ENCODE measurements around the gene FLT3. TPM values are rescaled to one million over a fixed set of nuclear protein-coding genes. Genes with fewer than 3 reads are reported as not detected.

Gene FLT3
- total and polyA plus RNA-seq, 9 donors, result 0.08 to 0.97 (median 0.15) TPM; not detected in 1

- Histone ChIP-seq H3K4me1 (ENCODE audit: insufficient read depth) (no peaks in the 10 kb centered on the region), H3K4me3 (no peak overlapping the region), H3K36me3 (no peaks in the 10 kb centered on the region), H3K27ac (no peak overlapping the region), H3K9me3 (no peaks in the 10 kb centered on the region), H3K27me3 (no peaks in the 10 kb centered on the region)
- no peak for TF ChIP-seq CTCF (IDR thresholded peaks at IDR 0.05)
- WGBS, 3 donors, result 87 to 91% (median 88%) methylated on average over 10 of the region's 10 CpGs
- intact Hi-C loops (cut with DNase I), result no loop called here
- DNase-seq, result no peak
Measured at GRCh38 chr13:28031220-28031895, 69.0 kb downstream of the FLT3 start.

GRCh38 chr13:28027607-28028364, 72.6 kb downstream of the FLT3 start:
- TF ChIP-seq CTCF (IDR thresholded peaks at IDR 0.05) (no peak), POLR2A (IDR thresholded peaks at IDR 0.05) (no peak), EP300 (IDR thresholded peaks at IDR 0.05) (no peak)
- Histone ChIP-seq H3K36me3 (no peaks in the 10 kb centered on the region), H3K27ac (no peak overlapping the region), H3K4me3 (no peak overlapping the region), H3K27me3 (no peaks in the 10 kb centered on the region), H3K4me1 (ENCODE audit: insufficient read depth) (peaks cover 3% of the 10 kb centered on the region), H3K9me3 (no peaks in the 10 kb centered on the region)
- WGBS, 3 donors, result 75 to 80% (median 78%) methylated on average over 8 of the region's 8 CpGs
- intact Hi-C loops (cut with DNase I), result no loop called here
- DNase-seq, result no peak

GRCh38 chr13:28027071-28027470, 73.3 kb downstream of the FLT3 start:
- DNase-seq, result no peak
- Histone ChIP-seq H3K27ac (no peak overlapping the region), H3K9me3 (no peaks in the 10 kb centered on the region), H3K27me3 (no peaks in the 10 kb centered on the region), H3K4me1 (ENCODE audit: insufficient read depth) (peaks cover 5% of the 10 kb centered on the region), H3K36me3 (no peaks in the 10 kb centered on the region), H3K4me3 (no peak overlapping the region)
- intact Hi-C loops (cut with DNase I), result no loop called here
- TF ChIP-seq CTCF (IDR thresholded peaks at IDR 0.05), result no peak
- TF ChIP-seq EP300 (IDR thresholded peaks at IDR 0.05), result no peak
- TF ChIP-seq POLR2A (IDR thresholded peaks at IDR 0.05), result no peak

GRCh38 chr13:28026508-28026907, 73.9 kb downstream of the FLT3 start:
- TF ChIP-seq EP300 (IDR thresholded peaks at IDR 0.05) (no peak), CTCF (IDR thresholded peaks at IDR 0.05) (no peak), POLR2A (IDR thresholded peaks at IDR 0.05) (no peak)
- Histone ChIP-seq H3K4me3 (no peak overlapping the region), H3K27me3 (no peaks in the 10 kb centered on the region), H3K27ac (no peak overlapping the region), H3K4me1 (ENCODE audit: insufficient read depth) (peaks cover 5% of the 10 kb centered on the region), H3K36me3 (no peaks in the 10 kb centered on the region), H3K9me3 (no peaks in the 10 kb centered on the region)
- no peak for DNase-seq
- WGBS, 3 donors, result 90 to 91% (median 90%) methylated on average over 9 of the region's 9 CpGs
- intact Hi-C loops (cut with DNase I), result no loop called here
